Ascending aorta (tissue), 2 donors: Measurements from ENCODE around the gene KCNC3. TPM values are rescaled to one million over a fixed set of nuclear protein-coding genes. Genes with fewer than 3 reads are reported as not detected.

Experiments used
- DNase-seq, 2 donors: peaks; one replicate each; pipeline ENCODE4 v3.0.0-alpha.2; 2019; ENCODE audit warnings: low spot score in 2 of 2
- H3K27ac ChIP-seq, 2 donors: fragments of 200-600 bp; sonication (generic); one replicate each; pipeline ENCODE4 v1.5.1; 2016 to 2017; ENCODE audit warnings: mild to moderate bottlenecking in 1 of 2
- H3K27me3 ChIP-seq: fragments of 200-600 bp; sonication (generic); one replicate; pipeline ENCODE4 v1.5.1; 2017
- H3K36me3 ChIP-seq, 2 donors: fragments of 200-600 bp; sonication (generic); one replicate each; pipeline ENCODE4 v1.5.1; 2016
- H3K4me1 ChIP-seq, 2 donors: fragments of 200-600 bp; sonication (generic); one replicate each; pipeline ENCODE4 v1.5.1; 2016 to 2017; ENCODE audit warnings: mild to moderate bottlenecking in 1 of 2
- H3K4me3 ChIP-seq, 2 donors: fragments of 200-600 bp; sonication (generic); one replicate each; pipeline ENCODE4 v1.5.1; 2016 to 2017; ENCODE audit warnings: mild to moderate bottlenecking in 1 of 2
- H3K9me3 ChIP-seq, 2 donors: fragments of 200-600 bp; sonication (generic); one replicate each; pipeline ENCODE4 v1.5.1; 2016
- intact Hi-C: fragments of 100-400 bp; cut with DNase I; formaldehyde crosslinking; loops from one replicate; pipeline ENCODE4 v1.15.1; 2023
- total RNA-seq: library from RNA; depleted of rRNA; stranded (reverse); fragments of >200 nt; gene quantifications from one replicate; pipeline ENCODE4 v1.1.0, GENCODE V29; 2016
- TF ChIP-seq, protein P1 (sequence below), 3 experiments: fragments of 200-600 bp in 2 of 3; fragments of 450-650 bp in 1 of 3; sonication (generic) in 2 of 3; IDR thresholded peaks; one replicate each; pipeline ENCODE4 v1.5.1; 2016 to 2019; ENCODE audit warnings: antibody characterized with exemption in 3 of 3, mild to moderate bottlenecking in 1 of 3, moderate library complexity in 1 of 3

The KCNC3 gene
- total RNA-seq, 1 donor from 2014 or later: 3.8 TPM

DNA sequence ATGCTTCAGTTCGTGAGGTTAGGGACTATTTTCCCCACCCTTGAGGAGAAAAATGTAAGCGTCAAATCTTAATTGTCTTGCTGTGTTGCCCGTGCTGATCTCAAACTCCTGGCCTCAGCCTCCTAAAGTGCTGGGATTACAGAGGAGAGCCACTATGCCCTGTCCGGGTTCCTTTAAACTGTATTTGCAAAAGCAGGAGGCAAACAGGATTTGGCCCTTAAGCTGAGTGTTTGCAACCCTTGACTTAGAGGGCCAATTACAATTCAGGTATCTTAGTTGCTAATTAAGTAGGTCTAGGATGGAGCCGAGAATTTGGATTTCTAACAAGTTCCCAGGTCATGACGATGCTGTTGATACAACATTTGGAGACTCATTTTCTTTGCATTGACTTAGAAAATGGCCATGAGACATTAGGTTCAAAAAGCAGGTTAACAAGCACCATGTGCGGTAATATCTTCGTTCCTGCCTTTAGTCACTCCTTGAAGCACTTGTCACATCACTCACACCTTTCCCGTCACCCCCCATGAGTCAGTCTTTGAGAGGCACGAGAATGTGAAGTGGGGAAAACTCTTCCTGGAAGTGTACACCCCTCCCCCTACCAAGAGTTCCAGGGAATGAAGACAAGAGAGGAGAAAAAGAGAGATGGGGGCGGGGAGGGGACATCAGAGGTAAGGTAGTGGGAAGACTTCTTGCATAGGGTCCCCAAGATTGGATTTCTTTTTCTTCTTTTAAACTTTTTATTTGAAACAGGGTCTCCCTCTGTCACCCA lies 33.7 kb upstream of the KCNC3 start:
- H3K9me3 ChIP-seq: no peaks in the 10 kb centered on the region
- DNase-seq: no peak
- intact Hi-C loops: no loop called here
- H3K4me3 ChIP-seq: no peak overlapping the region
- H3K27ac ChIP-seq: no peak overlapping the region
- H3K36me3 ChIP-seq: no peaks in the 10 kb centered on the region
- H3K4me1 ChIP-seq: peaks cover 0 to 2% of the 10 kb centered on the region in 2 donors
- TF ChIP-seq, protein P1, sequence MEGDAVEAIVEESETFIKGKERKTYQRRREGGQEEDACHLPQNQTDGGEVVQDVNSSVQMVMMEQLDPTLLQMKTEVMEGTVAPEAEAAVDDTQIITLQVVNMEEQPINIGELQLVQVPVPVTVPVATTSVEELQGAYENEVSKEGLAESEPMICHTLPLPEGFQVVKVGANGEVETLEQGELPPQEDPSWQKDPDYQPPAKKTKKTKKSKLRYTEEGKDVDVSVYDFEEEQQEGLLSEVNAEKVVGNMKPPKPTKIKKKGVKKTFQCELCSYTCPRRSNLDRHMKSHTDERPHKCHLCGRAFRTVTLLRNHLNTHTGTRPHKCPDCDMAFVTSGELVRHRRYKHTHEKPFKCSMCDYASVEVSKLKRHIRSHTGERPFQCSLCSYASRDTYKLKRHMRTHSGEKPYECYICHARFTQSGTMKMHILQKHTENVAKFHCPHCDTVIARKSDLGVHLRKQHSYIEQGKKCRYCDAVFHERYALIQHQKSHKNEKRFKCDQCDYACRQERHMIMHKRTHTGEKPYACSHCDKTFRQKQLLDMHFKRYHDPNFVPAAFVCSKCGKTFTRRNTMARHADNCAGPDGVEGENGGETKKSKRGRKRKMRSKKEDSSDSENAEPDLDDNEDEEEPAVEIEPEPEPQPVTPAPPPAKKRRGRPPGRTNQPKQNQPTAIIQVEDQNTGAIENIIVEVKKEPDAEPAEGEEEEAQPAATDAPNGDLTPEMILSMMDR (IDR thresholded peaks at IDR 0.05): no peak
- H3K27me3 ChIP-seq: no peaks in the 10 kb centered on the region

DNA sequence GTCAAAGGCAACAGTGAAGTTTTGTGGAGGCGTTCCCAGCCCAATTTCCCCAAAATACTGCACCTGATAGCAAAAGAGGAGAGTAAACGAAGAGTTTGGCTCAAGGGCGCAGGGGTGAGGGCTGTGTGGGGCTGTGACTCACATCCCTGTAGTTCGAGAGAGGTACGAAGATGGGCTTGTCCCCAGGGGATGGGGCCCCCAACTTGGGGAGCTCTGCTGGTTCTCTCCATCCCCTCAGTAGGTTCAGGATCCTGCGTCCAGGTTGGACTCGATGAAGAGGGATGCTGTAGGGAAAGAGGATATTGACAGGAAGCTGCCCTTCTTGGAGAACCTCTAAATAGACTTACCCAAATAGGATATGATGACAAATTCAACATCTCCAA lies 32.8 kb upstream of the KCNC3 start:
- peaks cover 0 to 2% of the 10 kb centered on the region in 2 donors for H3K4me1 ChIP-seq
- DNase-seq: no peak
- intact Hi-C loops: no loop called here
- no peaks in the 10 kb centered on the region for H3K9me3 ChIP-seq
- H3K36me3 ChIP-seq: no peaks in the 10 kb centered on the region
- TF ChIP-seq, protein P1 (IDR thresholded peaks at IDR 0.05): no peak
- H3K27ac ChIP-seq: no peak overlapping the region
- no peaks in the 10 kb centered on the region for H3K27me3 ChIP-seq
- H3K4me3 ChIP-seq: no peak overlapping the region

DNA sequence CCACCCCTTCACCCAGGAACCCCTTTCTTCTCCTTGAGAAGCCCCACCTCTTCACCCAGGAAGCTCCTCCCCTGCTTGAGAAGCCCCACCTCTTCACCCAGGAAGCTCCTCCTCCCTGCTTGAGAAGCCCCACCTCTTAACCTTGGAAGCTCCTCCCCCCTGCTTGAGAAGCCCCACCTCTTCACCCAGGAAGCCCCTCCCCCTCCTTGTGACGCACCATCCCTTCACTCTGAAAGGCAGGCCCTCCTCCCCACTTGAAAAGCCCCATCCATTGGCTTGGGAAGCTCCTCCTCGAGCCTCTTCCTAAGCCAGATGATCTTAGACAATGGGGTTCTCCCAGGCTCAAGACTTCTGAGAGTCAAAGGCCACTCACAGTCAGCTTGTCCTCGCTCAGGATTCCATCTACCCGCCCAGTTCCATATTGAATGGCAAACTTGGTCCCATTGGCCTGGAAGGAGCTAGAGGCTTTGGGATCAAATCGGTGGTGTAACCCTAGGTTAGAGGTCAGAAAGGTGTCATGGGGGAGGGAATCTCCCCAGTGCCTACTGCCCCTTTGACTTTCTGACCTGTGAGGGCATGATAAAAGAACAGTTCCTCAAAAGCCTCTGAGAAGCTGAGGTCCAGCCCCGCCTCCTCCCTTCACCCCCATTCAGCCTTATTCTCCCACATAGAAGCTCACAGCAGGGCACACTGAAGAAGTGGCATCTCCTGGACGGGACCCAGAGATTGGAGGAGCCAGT lies 32.3 kb upstream of the KCNC3 start:
- Histone ChIP-seq H3K4me3 (no peak overlapping the region), H3K27ac (no peak overlapping the region), H3K9me3 (no peaks in the 10 kb centered on the region), H3K4me1 (peaks cover 0 to 2% of the 10 kb centered on the region in 2 donors), H3K36me3 (no peaks in the 10 kb centered on the region), H3K27me3 (no peaks in the 10 kb centered on the region)
- TF ChIP-seq, protein P1 (IDR thresholded peaks at IDR 0.05): no peak
- no peak for DNase-seq
- intact Hi-C loops: no loop called here

DNA sequence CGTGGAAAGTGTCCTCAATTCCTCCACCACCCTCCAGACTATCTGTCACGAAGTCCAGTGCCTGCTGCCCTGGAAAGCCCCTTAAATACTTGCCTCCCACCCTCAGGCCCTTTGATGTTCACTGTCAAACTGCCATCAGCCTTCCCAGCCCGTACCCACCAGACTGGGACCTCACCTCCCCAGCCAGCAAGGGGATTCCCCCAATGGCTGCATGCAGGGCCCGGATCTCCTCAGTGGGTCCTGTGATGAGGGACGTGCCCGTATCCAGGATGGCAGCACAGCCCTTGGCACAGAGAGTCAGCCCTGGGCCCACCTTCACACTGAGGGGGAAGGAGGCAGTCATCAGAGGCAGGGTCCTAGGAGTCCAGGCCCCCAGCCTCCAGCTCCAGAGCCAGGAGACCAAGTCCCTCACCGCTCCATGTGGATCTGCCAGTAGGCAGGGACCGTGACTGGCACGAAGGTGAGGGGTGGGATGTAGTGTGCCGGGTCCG lies 30.2 kb upstream of the KCNC3 start:
- no peaks in the 10 kb centered on the region for H3K9me3 ChIP-seq
- H3K4me1 ChIP-seq: peaks cover 0 to 2% of the 10 kb centered on the region in 2 donors
- intact Hi-C loops: no loop called here
- H3K4me3 ChIP-seq: peak overlapping the region in 1 of 2 donors; percentile 59
- TF ChIP-seq, protein P1 (IDR thresholded peaks at IDR 0.05): no peak
- H3K27ac ChIP-seq: no peak overlapping the region
- no peaks in the 10 kb centered on the region for H3K36me3 ChIP-seq
- no peak for DNase-seq
- H3K27me3 ChIP-seq: no peaks in the 10 kb centered on the region

DNA sequence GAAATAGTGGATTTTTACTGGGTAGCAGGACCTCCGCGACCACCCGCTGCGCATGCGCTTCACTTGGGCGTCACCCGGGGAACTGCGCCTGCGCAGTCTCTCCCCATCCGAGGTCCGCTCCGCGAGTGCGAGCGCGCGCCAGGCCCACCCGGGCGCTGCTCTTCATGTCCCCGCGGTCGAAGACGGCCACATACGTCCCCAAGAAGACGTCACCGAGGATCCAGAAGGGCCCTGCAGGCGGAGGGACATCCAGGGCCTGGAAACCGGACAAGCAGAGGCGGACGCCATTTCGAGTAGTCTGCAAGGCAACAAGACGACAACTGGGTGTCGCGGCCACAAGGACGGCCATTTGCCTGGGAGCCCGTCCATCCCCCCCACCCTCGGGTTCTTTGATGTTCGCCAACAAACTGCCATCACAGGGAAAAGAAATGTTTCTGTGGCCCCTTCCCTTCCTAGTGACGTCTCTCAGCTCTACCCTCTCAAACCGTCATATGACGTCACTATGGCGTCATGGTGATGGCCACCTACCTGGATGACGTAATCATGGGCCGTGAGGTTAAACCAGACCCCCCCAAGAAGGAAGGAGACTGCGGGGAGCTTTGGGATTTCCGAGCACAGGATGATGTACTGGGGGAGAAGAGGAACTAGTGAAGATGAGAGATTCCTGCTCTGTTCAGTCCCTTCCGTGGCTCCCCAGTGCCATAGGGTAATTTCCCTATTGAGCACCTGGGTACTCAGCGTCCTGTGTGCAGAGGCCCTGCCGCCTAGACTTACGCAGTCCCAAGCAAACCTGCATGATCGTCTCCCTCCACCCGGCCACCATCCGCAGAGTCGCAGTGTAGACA lies 29.5 kb upstream of the KCNC3 start:
- Histone ChIP-seq H3K9me3 (no peaks in the 10 kb centered on the region), H3K27ac (peak overlapping the region; percentile 81 to 86), H3K36me3 (no peaks in the 10 kb centered on the region), H3K27me3 (no peaks in the 10 kb centered on the region), H3K4me1 (peaks cover 0 to 2% of the 10 kb centered on the region in 2 donors), H3K4me3 (peak overlapping the region; percentile 50 to 59)
- peak in 1 of 2 donors; percentile 76 for DNase-seq
- intact Hi-C loops: no loop called here
- TF ChIP-seq, protein P1 (IDR thresholded peaks at IDR 0.05): no peak
